OCI-LY1 (cell line): ENCODE results near the gene GCN1.

ENCODE experiments used
- H2AFZ ChIP-seq: fragments of 200-600 bp; sonication (generic), shearing (Covaris generic); 2 replicates; pipeline ENCODE4 v1.6.0; 2014; ENCODE audit warnings: antibody characterized with exemption, mild to moderate bottlenecking, low read length
- H3F3A ChIP-seq: fragments of 200-600 bp; sonication (generic), shearing (Covaris generic); 2 replicates; pipeline ENCODE4 v1.6.0; 2014; ENCODE audit warnings: mild to moderate bottlenecking, antibody characterized with exemption, low read length, moderate library complexity; ENCODE audit not compliant: insufficient read depth
- H3K27ac ChIP-seq: fragments of 200-600 bp; sonication (generic); 2 replicates; pipeline ENCODE4 v1.5.1; 2014; ENCODE audit warnings: low read length, mixed run types, mild to moderate bottlenecking, low read depth; ENCODE audit not compliant: poor library complexity, severe bottlenecking
- H3K27me3 ChIP-seq: fragments of 200-600 bp; sonication (generic); 2 replicates; pipeline ENCODE4 v1.6.0; 2014; ENCODE audit warnings: antibody characterized with exemption, mild to moderate bottlenecking, low read length, moderate library complexity; ENCODE audit not compliant: insufficient read depth
- H3K36me3 ChIP-seq: fragments of 200-600 bp; sonication (generic); 2 replicates; pipeline ENCODE4 v1.6.1; 2014; ENCODE audit warnings: mild to moderate bottlenecking, antibody characterized with exemption, low read length, moderate library complexity, mixed read lengths; ENCODE audit not compliant: insufficient read depth
- H3K4me1 ChIP-seq: fragments of 200-600 bp; sonication (generic); 2 replicates; pipeline ENCODE4 v1.5.1; 2014; ENCODE audit warnings: mild to moderate bottlenecking, low read length, moderate library complexity; ENCODE audit not compliant: insufficient read depth, severe bottlenecking
- H3K4me2 ChIP-seq: fragments of 200-600 bp; sonication (generic), shearing (Covaris generic); 2 replicates; pipeline ENCODE4 v1.6.1; 2014; ENCODE audit warnings: low read length
- H3K4me3 ChIP-seq: fragments of 200-600 bp; sonication (generic); 2 replicates; pipeline ENCODE4 v1.5.1; 2014; ENCODE audit warnings: low read length, low read depth, mild to moderate bottlenecking, mixed read lengths; ENCODE audit not compliant: poor library complexity, severe bottlenecking
- H3K79me2 ChIP-seq: fragments of 200-600 bp; shearing (Covaris generic); 2 replicates; pipeline ENCODE4 v1.6.1; 2016; ENCODE audit warnings: mixed run types, low read length, mixed read lengths; ENCODE audit not compliant: insufficient read depth
- H3K9ac ChIP-seq: fragments of 200-600 bp; sonication (generic), shearing (Covaris generic); 2 replicates; pipeline ENCODE4 v1.6.1; 2014; ENCODE audit warnings: mild to moderate bottlenecking, low read length, mixed read lengths
- H3K9me2 ChIP-seq: fragments of 200-600 bp; sonication (generic), shearing (Covaris generic); 2 replicates; pipeline ENCODE4 v1.6.1; 2014; ENCODE audit warnings: low read depth, mild to moderate bottlenecking, low read length, mixed read lengths
- H3K9me3 ChIP-seq: fragments of 200-600 bp; shearing (Covaris generic); 2 replicates; pipeline ENCODE4 v1.6.1; 2014; ENCODE audit warnings: low read length, mixed read lengths
- H4K20me1 ChIP-seq: fragments of 200-600 bp; sonication (generic), shearing (Covaris generic); 2 replicates; pipeline ENCODE4 v1.6.0; 2016; ENCODE audit warnings: mild to moderate bottlenecking, low read length; ENCODE audit not compliant: insufficient read depth
- CTCF ChIP-seq: fragments of 200-600 bp; sonication (generic), shearing (Covaris generic); IDR thresholded peaks from 2 replicates; pipeline ENCODE4 v1.5.1; 2017; ENCODE audit warnings: mild to moderate bottlenecking, antibody characterized with exemption, low read length, moderate library complexity, mixed read lengths
- EZH2 ChIP-seq: fragments of 200-600 bp; sonication (generic), shearing (Covaris generic); IDR thresholded peaks from 2 replicates; pipeline ENCODE4 v1.8.0; 2017; ENCODE audit warnings: borderline replicate concordance, mixed run types, mild to moderate bottlenecking, antibody characterized with exemption, low read length, moderate library complexity, mixed read lengths

GCN1 gene

GRCh38 chr12:120162763-120163162 is 31.8 kb downstream of the GCN1 start:
- TF ChIP-seq EZH2 (no peak), CTCF (no peak)
- Histone ChIP-seq H3K4me2 (no peak overlapping the region), H3K27me3 (no peaks in the 10 kb centered on the region), H3K27ac (no peak overlapping the region), H3F3A (no peaks in the 10 kb centered on the region), H3K4me1 (peaks cover 24% of the 10 kb centered on the region), H3K79me2 (no peaks in the 10 kb centered on the region), H4K20me1 (no peaks in the 10 kb centered on the region), H3K9me3 (no peaks in the 10 kb centered on the region), H3K4me3 (no peak overlapping the region), H2AFZ (no peak overlapping the region), H3K9me2 (no peaks in the 10 kb centered on the region), H3K36me3 (peaks cover 90% of the 10 kb centered on the region), H3K9ac (no peak overlapping the region)

GRCh38 chr12:120161852-120162251 is 32.7 kb downstream of the GCN1 start:
- H3K4me1 ChIP-seq: peaks cover 19% of the 10 kb centered on the region
- no peaks in the 10 kb centered on the region for H3K79me2 ChIP-seq
- no peaks in the 10 kb centered on the region for H3F3A ChIP-seq
- H3K9me2 ChIP-seq: no peaks in the 10 kb centered on the region
- no peak for TF ChIP-seq CTCF
- no peak for TF ChIP-seq EZH2
- H3K36me3 ChIP-seq: peaks cover 90% of the 10 kb centered on the region
- no peak overlapping the region for H3K9ac ChIP-seq
- H3K4me3 ChIP-seq: no peak overlapping the region
- H3K4me2 ChIP-seq: no peak overlapping the region
- H4K20me1 ChIP-seq: no peaks in the 10 kb centered on the region
- H3K27me3 ChIP-seq: no peaks in the 10 kb centered on the region
- no peak overlapping the region for H2AFZ ChIP-seq
- H3K9me3 ChIP-seq: no peaks in the 10 kb centered on the region
- H3K27ac ChIP-seq: no peak overlapping the region

GRCh38 chr12:120159509-120160237 is 34.8 kb downstream of the GCN1 start:
- Histone ChIP-seq H3K27me3 (no peaks in the 10 kb centered on the region), H3K4me1 (no peaks in the 10 kb centered on the region), H3K9me3 (no peaks in the 10 kb centered on the region), H2AFZ (no peak overlapping the region), H3K9ac (no peak overlapping the region), H4K20me1 (no peaks in the 10 kb centered on the region), H3K36me3 (peaks cover 100% of the 10 kb centered on the region), H3K27ac (no peak overlapping the region), H3K9me2 (no peaks in the 10 kb centered on the region), H3K79me2 (no peaks in the 10 kb centered on the region), H3K4me3 (no peak overlapping the region), H3F3A (no peaks in the 10 kb centered on the region), H3K4me2 (no peak overlapping the region)
- TF ChIP-seq CTCF (no peak), EZH2 (no peak)
